GM12878 (cell line): ENCODE results near the gene ARHGAP6.

Experiments
- JUND ChIP-seq: IDR thresholded peaks from 2 replicates; pipeline ENCODE4 v1.6.1; 2012; ENCODE audit warnings: low read depth, mild to moderate bottlenecking, low read length, improper control_type of control experiment, moderate library complexity
- TF ChIP-seq, protein P1 (sequence below), 3 experiments: IDR thresholded peaks in 2 of 3; conservative IDR thresholded peaks in 1 of 3; 2 replicates each; pipeline ENCODE4 v1.5.1; 2011; ENCODE audit warnings: low read depth in 3 of 3, low read length in 3 of 3, mild to moderate bottlenecking in 3 of 3, control low read depth in 2 of 3, moderate library complexity in 2 of 3, inconsistent platforms in 1 of 3, mixed read lengths in 1 of 3; ENCODE audit not compliant: control insufficient read depth in 2 of 3, insufficient read depth in 1 of 3; ENCODE audit errors: extremely low read depth in 1 of 3

DNA sequence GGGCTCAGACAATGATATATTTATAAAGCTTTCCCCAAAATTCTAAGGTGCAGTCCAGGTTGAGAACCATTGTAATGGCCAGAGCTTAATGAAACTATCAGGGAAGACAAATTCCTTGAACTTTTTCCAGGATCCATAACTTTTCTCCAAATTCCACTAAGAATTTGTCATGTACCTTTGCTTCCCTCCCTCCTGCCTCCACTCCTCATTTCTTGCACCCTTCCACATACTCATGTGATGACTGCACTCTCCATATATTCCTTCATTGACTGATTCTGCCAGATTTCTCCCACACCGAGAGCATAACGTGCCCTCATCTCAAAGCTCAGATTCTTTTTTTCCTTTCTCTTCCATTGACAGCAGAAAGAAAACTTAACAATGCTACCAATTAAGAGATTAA is 393.4 kb downstream of the ARHGAP6 start:
- no peak for TF ChIP-seq JUND
- TF ChIP-seq, protein P1, sequence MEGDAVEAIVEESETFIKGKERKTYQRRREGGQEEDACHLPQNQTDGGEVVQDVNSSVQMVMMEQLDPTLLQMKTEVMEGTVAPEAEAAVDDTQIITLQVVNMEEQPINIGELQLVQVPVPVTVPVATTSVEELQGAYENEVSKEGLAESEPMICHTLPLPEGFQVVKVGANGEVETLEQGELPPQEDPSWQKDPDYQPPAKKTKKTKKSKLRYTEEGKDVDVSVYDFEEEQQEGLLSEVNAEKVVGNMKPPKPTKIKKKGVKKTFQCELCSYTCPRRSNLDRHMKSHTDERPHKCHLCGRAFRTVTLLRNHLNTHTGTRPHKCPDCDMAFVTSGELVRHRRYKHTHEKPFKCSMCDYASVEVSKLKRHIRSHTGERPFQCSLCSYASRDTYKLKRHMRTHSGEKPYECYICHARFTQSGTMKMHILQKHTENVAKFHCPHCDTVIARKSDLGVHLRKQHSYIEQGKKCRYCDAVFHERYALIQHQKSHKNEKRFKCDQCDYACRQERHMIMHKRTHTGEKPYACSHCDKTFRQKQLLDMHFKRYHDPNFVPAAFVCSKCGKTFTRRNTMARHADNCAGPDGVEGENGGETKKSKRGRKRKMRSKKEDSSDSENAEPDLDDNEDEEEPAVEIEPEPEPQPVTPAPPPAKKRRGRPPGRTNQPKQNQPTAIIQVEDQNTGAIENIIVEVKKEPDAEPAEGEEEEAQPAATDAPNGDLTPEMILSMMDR (IDR thresholded peaks at IDR 0.05 in 2 of 3, conservative IDR thresholded peaks at IDR 0.05 in 1 of 3; ENCODE audit: control insufficient read depth in 2 of 3, extremely low read depth in 1 of 3, insufficient read depth in 1 of 3, low read depth in 3 of 3, low read length in 3 of 3) = no peak
